Fibroblast of pulmonary artery (primary cell): Measurements from ENCODE around the gene ITSN1.

Experiments
- DNase-seq: peaks from one replicate; pipeline ENCODE4 v3.0.0-alpha.2; 2010; ENCODE audit warnings: low read depth
- H3K4me3 ChIP-seq: replicated peaks from 2 replicates; pipeline ENCODE4 v1.5.1; 2011; ENCODE audit warnings: low read depth, mild to moderate bottlenecking, control low read depth, low read length, moderate library complexity
- CTCF ChIP-seq: IDR thresholded peaks from 2 replicates; pipeline ENCODE4 v1.5.1; 2011; ENCODE audit warnings: mild to moderate bottlenecking, control low read depth, low read length, inconsistent platforms; ENCODE audit errors: missing control alignments

The ITSN1 gene

DNA sequence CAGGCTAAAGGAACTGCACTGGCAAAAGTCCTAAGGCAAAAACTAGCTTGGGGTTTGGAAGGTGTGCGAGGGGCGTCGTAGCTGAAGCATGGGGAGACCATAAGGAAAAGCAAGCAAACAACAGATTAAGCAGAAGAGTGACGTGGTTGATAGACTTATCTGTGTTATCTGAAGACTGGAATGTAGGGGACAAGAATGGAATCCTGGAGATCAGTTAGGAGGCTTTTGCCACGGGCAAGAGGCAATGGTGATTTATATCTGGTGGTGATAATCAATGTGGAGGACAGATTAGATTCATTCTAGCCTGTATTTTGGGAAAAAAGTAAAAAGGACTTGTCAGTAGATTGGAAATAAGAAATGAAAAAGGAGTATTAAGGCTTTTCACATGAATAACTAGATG is 97.4 kb downstream of the ITSN1 start:
- TF ChIP-seq CTCF, result no peak
- no peak for DNase-seq
- no peak overlapping the region for H3K4me3 ChIP-seq

DNA sequence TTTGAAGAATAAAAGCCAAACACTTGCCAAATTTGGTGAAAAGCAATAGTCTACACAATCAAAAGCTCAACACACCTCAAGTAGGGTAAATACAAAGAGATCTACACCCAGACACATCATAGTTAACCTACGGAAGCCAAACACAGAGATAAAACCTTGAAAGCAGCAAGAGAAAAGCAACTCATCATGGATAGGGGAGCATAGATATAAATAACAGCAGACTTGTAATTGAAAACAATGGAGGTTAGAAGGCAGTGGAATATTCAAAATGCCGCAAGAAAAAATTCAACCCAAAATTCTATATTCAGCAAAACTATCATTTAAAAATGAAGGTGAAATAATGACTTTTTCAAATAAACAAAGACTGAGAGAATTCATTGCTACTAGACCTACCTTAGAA is 105.1 kb downstream of the ITSN1 start:
- no peak overlapping the region for H3K4me3 ChIP-seq
- TF ChIP-seq CTCF, result no peak
- DNase-seq, result no peak

DNA sequence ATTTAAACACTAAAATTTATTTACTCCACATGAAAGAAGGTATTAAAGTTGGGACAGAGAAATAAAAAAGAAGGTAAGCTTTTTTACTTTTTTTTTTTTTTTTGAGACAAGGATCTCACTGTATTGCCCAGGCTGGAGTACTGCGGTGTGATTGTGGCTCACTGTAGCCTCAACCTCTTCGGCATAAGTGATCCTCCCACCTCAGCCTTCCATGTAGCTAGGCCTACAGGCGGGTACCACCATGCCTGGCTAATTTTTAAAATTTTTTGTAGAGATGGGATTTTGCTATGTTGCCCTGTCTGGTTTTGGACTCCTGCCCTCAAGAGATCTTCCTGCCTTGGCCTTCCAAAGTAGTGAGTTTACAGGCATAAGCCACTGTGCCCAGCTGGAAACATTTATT is 106.6 kb downstream of the ITSN1 start:
- no peak for DNase-seq
- H3K4me3 ChIP-seq, result no peak overlapping the region
- TF ChIP-seq CTCF, result no peak

- DNase-seq, result no peak
- H3K4me3 ChIP-seq, result no peak overlapping the region
- TF ChIP-seq CTCF, result no peak
These were observed 107.7 kb downstream of the ITSN1 start for GRCh38 chr21:33750017-33750416.

- H3K4me3 ChIP-seq, result no peak overlapping the region
- no peak for TF ChIP-seq CTCF
- DNase-seq, result no peak
These were observed 108.8 kb downstream of the ITSN1 start for GRCh38 chr21:33751120-33751519.

DNA sequence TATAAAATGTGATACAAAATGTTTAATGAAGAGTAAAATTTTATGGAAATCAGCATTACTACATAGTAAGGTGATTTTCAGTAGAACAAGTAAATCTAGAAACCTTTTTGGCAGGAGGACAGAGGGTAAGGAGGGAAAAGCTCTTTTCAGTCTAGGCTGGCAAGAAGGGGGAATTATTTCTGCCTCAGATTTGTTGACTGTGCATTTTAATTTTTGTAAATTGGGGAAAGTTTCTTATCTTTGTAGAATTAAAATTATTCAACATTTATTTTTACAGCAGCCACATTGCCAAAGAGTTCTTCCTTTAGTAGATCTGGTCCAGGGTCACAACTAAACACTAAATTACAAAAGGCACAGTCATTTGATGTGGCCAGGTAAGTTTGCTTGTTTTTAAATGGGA is 109.2 kb downstream of the ITSN1 start:
- TF ChIP-seq CTCF, result no peak
- DNase-seq, result no peak
- no peak overlapping the region for H3K4me3 ChIP-seq

DNA sequence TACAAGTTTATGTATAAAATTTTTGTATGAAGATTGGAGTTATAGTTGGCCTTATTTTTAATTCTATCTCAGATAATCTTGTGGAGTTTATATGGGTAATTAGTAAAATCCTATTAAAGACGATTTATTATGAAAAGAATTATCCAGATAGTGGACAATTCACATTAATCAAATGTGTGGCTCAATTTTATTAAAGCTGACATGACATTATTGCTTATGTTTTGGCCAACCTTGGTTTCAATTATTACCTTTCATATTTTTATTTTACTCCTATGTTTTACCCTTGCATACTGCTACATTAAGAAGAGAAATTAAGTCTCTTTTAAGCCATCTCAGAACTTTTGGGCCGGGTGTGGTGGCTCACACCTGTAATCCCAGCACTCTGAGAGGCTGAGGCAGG is 110.0 kb downstream of the ITSN1 start:
- H3K4me3 ChIP-seq, result no peak overlapping the region
- DNase-seq, result no peak

More for the DNA sequence above, 110.0 kb downstream of the ITSN1 start:
- no peak for TF ChIP-seq CTCF
